ENCODE data around the gene MUC22.

DNA sequence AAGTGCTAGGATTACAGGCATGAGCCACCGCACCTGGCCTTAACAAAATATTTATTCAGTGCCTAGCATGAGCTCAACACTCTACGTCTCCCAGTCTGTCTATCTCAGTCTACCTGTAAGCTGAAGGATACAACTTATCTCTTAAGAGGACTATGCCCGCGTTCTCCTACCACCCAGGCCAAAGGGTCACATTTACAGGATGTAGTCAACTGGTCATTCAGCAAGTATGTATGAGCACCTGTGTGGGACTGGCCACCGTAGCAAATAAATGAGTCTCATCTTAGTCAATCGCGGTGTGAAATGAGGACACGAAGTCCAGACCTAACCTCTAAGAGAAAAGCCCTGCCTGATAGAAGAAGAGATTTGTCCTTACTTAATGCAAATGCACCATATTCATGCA, 49.9 kb downstream of the MUC22 start:
- TF ChIP-seq, protein P1, sequence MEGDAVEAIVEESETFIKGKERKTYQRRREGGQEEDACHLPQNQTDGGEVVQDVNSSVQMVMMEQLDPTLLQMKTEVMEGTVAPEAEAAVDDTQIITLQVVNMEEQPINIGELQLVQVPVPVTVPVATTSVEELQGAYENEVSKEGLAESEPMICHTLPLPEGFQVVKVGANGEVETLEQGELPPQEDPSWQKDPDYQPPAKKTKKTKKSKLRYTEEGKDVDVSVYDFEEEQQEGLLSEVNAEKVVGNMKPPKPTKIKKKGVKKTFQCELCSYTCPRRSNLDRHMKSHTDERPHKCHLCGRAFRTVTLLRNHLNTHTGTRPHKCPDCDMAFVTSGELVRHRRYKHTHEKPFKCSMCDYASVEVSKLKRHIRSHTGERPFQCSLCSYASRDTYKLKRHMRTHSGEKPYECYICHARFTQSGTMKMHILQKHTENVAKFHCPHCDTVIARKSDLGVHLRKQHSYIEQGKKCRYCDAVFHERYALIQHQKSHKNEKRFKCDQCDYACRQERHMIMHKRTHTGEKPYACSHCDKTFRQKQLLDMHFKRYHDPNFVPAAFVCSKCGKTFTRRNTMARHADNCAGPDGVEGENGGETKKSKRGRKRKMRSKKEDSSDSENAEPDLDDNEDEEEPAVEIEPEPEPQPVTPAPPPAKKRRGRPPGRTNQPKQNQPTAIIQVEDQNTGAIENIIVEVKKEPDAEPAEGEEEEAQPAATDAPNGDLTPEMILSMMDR (IDR thresholded peaks at IDR 0.05; ENCODE audit: low read depth, low read length, missing input control): no peak
- no peak for TF ChIP-seq YY1 (IDR thresholded peaks at IDR 0.05)
- no peak for TF ChIP-seq GABPA (IDR thresholded peaks at IDR 0.05 in 1 of 2, conservative IDR thresholded peaks at IDR 0.05 in 1 of 2)
- no peak for TF ChIP-seq TAF1 (conservative IDR thresholded peaks at IDR 0.05)
- TF ChIP-seq FOXA1 (IDR thresholded peaks at IDR 0.05): no peak

All from liver (tissue), 3 donors.